Activated gamma-delta T cell treated with Interleukin-2 at 50 U/mL for 16 hours (primary cell): Measurements from ENCODE around the gene SPTLC3.

Experiments used
- DNase-seq: peaks from one replicate; pipeline ENCODE4 v3.0.0-alpha.2; 2020

SPTLC3 gene

DNA sequence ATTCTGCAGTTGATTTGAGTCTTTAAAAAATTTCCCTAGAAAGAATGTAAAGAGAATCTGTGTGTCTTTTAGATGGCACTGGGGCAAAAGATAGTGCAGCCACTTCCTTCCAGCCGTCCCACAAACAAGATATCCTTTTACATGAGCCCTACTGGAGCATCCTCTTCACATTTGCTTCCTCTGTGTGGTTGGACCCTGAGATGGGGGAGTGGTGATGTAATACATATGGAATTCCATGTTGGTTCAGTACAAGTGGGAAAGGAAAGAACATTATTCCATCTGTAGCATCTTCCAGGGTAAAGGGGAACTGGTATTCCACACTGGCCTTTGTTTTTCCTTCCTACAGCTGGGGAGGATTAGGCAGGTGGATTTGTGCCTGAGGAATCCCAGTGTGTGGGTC is 133.4 kb downstream of the SPTLC3 start:
- DNase-seq: no peak

- DNase-seq: no peak
These were observed 138.5 kb downstream of the SPTLC3 start for GRCh38 chr20:13147071-13147963.

GRCh38 chr20:13147971-13148370 is 139.2 kb downstream of the SPTLC3 start:
- no peak for DNase-seq

DNA sequence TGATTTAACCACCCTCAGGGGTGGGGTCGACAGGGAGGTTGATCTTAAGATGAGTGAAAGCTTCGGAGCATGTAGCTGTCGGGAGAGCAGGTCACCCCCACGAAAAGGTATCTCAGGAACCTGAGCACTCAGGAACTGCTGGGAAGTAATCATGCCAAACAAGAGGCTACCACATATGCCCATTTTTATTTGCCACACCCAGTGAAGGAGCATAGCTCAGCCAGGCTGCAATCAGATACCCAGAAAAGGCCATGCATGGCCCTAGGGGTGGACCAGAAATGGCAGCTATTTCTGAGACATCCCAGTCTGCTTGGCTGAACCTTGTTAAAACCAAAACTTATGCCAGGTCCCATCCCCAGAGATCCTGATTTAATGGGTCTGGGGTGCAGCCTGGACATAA is 139.6 kb downstream of the SPTLC3 start:
- no peak for DNase-seq

- no peak for DNase-seq
These were observed 140.2 kb downstream of the SPTLC3 start for GRCh38 chr20:13148961-13149360.

DNA sequence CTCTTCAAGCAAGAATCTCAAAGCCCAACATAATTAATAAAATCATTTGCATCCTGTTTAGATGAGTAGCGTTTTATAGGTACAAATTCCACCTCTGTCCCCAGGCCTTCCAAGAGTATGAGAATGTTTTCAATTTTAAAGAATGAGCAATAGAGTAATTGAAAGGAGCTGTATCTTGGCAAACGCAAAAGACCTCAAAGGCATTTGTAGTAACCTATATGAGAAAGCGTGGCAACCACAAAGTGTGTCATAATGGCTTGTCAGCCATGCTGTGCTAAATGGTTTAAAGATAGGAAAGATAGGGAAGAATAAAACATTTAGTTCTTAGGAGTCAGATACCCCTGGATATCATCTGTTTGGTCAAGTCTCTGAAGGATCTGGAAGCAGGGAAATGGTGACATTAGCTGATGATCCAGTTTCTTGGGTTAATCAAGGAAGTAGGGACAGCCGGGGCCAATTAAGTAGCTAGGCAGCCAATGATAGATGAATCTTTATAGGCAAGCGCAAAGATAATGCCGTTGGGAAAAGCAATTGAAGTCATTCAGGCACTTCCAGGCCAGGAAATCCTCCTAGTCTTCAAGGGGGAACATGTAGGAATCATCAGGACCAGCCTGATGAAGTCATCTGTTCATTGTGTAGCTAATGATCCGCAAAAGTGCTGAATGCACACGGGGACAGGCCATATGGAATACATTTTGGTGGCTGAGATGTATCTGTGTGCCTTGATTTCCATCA is 140.8 kb downstream of the SPTLC3 start:
- no peak for DNase-seq

- DNase-seq: no peak
These were observed 149.6 kb downstream of the SPTLC3 start for GRCh38 chr20:13158369-13158768.

DNA sequence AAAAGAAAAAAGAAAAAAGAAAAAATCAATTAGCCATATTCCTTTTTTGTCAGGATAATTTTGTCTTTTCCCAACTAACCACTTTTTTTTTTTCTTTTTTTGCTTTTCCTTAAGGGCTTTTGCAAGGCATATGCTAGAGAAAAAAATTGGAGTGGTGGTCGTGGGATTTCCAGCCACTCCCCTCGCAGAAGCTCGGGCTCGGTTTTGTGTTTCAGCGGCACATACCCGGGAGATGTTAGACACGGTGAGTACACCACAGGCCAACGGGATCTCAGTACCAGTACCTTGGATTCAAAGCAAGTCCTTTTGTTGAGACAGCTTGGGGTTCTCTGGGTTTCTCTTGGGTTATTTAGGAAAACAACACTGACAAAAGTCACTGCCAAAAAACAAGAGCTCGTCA is 151.1 kb downstream of the SPTLC3 start:
- DNase-seq: no peak

DNA sequence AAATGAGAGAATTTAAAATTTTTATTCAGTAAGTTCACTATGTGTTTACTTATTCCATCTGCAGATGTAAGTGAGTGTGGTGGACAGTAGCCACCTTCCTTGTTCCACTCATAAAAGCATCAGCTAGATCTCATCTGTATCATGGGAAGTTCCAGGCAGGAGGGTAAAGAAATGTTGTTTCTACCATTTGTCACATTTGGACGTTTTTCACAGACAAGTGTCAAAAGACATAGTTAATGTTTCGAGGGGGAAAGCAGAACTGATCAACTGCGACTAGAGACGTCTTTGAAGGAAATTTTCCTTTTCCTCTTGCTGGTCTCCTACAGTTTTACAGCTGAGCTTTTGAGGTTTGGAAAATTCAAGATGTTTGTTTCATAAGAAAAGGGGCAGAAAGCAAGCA is 156.4 kb downstream of the SPTLC3 start:
- DNase-seq: no peak

- DNase-seq: no peak
These were observed 157.2 kb downstream of the SPTLC3 start for GRCh38 chr20:13166011-13166410.

DNA sequence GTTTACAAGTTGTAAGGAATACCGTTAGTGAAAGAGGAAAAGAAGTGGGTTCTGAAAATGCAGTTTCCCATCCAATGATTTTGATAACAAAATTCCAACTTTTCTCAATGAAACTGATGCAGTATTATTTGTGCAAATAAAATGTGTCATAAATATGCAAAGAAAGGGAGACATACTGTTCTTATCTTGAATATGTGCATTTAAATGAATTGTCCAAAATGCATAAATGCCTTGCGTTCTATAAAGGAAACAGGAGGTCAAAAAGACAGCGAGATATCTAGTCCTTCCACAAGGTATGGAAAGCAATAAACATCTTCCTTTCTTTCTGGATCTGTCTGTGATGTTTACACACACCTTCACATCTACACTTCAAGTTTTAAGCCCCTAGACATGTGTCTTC is 157.7 kb downstream of the SPTLC3 start:
- DNase-seq: no peak

GRCh38 chr20:13169086-13169485 is 160.3 kb downstream of the SPTLC3 start:
- DNase-seq: no peak

GRCh38 chr20:13170771-13171170 is 162.0 kb downstream of the SPTLC3 start:
- DNase-seq: no peak

DNA sequence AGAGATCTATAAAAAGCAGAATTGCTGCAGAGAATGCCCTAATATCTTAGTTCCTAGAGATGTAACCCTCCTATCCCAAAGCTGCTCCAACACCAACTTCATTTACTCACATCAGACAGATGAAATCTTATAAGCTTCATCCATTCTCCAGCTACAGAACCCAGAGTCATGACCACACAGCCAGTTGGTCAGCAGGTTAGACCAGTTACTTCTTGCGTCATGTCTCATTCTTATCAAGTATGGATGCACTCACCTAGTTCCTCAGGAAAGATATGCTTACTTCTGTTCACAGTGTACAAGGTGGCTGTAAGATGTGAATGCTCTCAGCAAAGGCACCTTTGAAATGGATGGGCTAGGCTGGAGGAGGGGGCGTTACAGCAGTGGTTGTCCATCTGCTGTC is 164.4 kb downstream of the SPTLC3 start:
- no peak for DNase-seq

DNA sequence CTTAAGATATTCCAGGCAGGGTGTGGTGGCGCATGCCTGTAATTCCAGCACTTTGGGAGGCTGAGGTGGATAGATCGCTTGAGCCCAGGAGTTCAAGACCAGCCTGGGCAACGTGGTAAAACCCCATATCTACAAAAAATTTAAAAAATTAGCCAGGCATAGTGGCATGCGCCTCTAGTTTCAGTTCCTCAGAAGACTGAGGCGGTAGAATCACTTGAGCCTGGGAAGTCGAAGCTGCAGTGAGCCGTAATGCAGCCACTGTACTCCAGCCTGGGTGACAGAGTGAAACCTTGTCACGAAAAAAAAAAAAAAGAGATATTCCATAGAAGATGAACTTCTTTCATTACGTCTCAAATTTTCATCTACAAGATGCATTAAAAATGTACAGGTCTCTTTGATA is 165.6 kb downstream of the SPTLC3 start:
- no peak for DNase-seq

DNA sequence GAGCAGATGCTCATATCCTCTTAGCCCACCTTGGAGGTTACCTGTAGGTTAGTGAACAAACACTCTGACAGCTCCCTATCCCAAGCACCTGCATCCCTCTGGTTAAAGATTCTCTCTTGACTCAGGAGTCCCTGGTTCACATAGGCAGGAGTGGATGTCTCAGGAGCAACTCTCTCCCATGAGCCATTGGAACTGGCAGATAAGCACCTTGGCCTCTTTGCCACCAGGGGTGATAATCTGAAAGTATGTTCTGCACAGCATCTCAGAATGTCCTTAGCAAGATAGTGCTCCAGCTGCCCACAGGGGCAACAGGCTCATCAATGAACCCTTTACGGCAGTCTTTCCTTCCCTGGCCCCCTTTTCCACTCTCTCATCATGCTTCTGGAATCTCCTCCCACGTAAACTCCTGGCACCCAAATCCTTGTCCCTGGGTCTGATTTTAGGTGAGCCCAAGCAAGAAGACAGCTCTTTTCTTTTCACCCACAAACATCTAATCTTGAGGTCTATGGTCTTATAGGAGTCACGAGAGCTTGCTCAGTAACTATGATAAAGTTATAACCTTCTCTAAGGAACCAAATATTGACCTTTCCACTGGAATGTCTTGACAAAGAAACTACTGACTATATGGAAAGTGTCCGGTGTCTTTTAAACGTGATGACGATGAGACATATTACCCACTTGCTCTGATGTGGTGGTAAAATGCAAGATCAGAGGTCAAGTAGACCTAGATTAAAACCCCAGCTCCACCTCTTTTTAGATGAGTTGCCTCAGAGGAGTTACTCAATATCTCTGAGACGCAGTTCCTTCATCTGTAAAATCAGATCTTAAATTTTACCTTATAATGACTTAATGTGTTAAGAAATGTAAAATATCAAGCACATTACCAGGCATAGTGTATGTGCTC is 172.5 kb downstream of the SPTLC3 start:
- no peak for DNase-seq

GRCh38 chr20:13183005-13183404 is 174.2 kb downstream of the SPTLC3 start:
- no peak for DNase-seq

- DNase-seq: no peak
These were observed 177.4 kb downstream of the SPTLC3 start for GRCh38 chr20:13186043-13186774.

GRCh38 chr20:13187899-13188298 is 179.1 kb downstream of the SPTLC3 start:
- DNase-seq: no peak

- DNase-seq: no peak
These were observed 190.5 kb downstream of the SPTLC3 start for GRCh38 chr20:13199279-13199678.

GRCh38 chr20:13200767-13201500 is 192.2 kb downstream of the SPTLC3 start:
- no peak for DNase-seq

DNA sequence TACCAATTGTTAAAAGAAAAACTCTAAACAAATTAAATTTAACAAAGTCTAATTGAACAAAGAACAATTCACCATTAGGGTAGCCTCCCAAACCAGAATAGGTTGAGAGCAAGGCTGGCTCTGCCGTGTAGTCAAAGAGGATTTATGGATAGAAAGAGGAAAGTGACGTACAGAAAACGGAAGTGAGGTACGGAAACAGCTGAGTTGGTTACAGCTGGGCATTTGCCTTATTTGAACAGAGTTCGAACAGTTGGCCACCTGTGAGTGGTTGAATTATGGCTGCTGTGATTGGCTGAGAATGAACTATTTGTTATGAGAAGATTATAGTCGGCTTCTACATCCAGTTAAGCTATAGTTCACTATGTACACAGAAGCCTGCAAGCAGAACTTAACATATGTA is 193.8 kb downstream of the SPTLC3 start:
- DNase-seq: no peak
